Prostate gland (tissue), 2 donors: ENCODE measurements around the gene NLN. TPM values are rescaled to one million over a fixed set of nuclear protein-coding genes. Genes with fewer than 3 reads are reported as not detected.

ENCODE experiments used
- DNase-seq: peaks from one replicate; pipeline ENCODE4 v3.0.0-alpha.2; 2019; ENCODE audit warnings: low spot score
- H3K27ac ChIP-seq, 2 donors: fragments of 200-600 bp; sonication (generic); 2 replicates each; pipeline ENCODE4 v1.5.1; 2017 to 2019
- H3K27me3 ChIP-seq: fragments of 200-600 bp; sonication (generic); replicated peaks from 2 replicates; pipeline ENCODE4 v1.5.1; 2019; ENCODE audit not compliant: insufficient read depth
- H3K36me3 ChIP-seq, 2 donors: fragments of 200-600 bp; sonication (generic); 1 replicate in 1 of 2; 2 replicates in 1 of 2; pipeline versions ENCODE4 v1.5.1 to v1.8.1; 2017 to 2019
- H3K4me1 ChIP-seq: fragments of 200-600 bp; sonication (generic); replicated peaks from 2 replicates; pipeline ENCODE4 v1.5.1; 2019
- H3K4me3 ChIP-seq, 2 donors: fragments of 200-600 bp; sonication (generic); 2 replicates each; pipeline ENCODE4 v1.5.1; 2017 to 2019
- H3K9me3 ChIP-seq: fragments of 200-600 bp; sonication (generic); 2 replicates; pipeline ENCODE4 v1.5.1; 2017
- POLR2A ChIP-seq: fragments of 450-650 bp; IDR thresholded peaks from one replicate; pipeline ENCODE4 v1.6.1; 2016; ENCODE audit warnings: antibody characterized with exemption, mild to moderate bottlenecking
- POLR2AphosphoS5 ChIP-seq: sonication (generic); formaldehyde crosslinking; IDR thresholded peaks from one replicate; pipeline ENCODE4 v1.6.1; 2017; ENCODE audit warnings: antibody characterized with exemption
- WGBS: methylation state at CpG from one replicate; pipeline ENCODE4 v1.1.5; 2018; 5-methylcytosine and 5-hydroxymethylcytosine counted together
- intact Hi-C: fragments of 100-400 bp; cut with DNase I; formaldehyde crosslinking; loops from one replicate; pipeline ENCODE4 v1.14.2; 2022
- total RNA-seq, 2 donors: library from RNA; depleted of rRNA; stranded (reverse); fragments of >200 nt; gene quantifications; one replicate each; pipeline ENCODE4 v1.1.0, GENCODE V29; 2016
- TF ChIP-seq, protein P1 (sequence below), 4 experiments: fragments of 200-600 bp in 2 of 4; fragments of 450-650 bp in 2 of 4; sonication (generic) in 2 of 4; IDR thresholded peaks; 1 replicate in 3 of 4; 2 replicates in 1 of 4; pipeline ENCODE4 v1.5.1; 2016 to 2019; ENCODE audit warnings: antibody characterized with exemption in 4 of 4, mild to moderate bottlenecking in 2 of 4, moderate library complexity in 2 of 4

NLN gene
- total RNA-seq, 2 donors from 2014 or later: 10.0 to 10.8 TPM

DNA sequence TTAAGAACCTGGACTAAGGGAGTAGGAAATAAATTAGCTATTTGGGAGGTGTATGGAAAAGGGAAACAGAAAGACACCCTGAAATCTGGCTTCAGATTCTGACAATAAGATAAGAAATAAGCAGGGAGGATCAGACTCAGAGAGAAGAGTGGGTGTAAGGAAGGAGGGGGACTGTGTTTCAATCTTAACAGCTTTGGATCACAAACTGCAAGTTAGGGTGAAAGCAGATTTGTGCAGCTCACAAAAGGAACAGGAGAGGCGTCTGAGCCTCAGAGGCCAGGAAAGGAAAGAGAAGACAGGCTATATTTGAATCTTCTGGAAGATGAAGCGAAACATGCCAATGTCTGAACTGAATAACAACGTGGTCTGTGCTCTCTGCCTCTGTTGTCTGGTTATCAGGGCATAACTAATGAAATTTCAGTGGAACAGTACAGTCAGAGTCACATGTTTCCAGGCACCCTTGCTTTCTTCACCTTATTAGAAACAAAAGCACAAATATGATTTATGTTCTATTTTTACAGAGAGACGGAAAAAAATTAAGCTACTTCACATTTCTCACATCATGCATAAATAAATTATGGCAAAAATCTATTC is 26.7 kb upstream of the NLN start:
- no peaks in the 10 kb centered on the region for H3K4me1 ChIP-seq
- no peak overlapping the region for H3K4me3 ChIP-seq
- 76% methylated on average over 4 of the region's 4 CpGs for WGBS
- H3K27ac ChIP-seq: no peak overlapping the region
- H3K36me3 ChIP-seq: no peaks in the 10 kb centered on the region
- H3K9me3 ChIP-seq: no peaks in the 10 kb centered on the region
- intact Hi-C loops: no loop called here
- DNase-seq: no peak
- no peak for TF ChIP-seq POLR2A
- no peak for TF ChIP-seq POLR2AphosphoS5
- TF ChIP-seq, protein P1, sequence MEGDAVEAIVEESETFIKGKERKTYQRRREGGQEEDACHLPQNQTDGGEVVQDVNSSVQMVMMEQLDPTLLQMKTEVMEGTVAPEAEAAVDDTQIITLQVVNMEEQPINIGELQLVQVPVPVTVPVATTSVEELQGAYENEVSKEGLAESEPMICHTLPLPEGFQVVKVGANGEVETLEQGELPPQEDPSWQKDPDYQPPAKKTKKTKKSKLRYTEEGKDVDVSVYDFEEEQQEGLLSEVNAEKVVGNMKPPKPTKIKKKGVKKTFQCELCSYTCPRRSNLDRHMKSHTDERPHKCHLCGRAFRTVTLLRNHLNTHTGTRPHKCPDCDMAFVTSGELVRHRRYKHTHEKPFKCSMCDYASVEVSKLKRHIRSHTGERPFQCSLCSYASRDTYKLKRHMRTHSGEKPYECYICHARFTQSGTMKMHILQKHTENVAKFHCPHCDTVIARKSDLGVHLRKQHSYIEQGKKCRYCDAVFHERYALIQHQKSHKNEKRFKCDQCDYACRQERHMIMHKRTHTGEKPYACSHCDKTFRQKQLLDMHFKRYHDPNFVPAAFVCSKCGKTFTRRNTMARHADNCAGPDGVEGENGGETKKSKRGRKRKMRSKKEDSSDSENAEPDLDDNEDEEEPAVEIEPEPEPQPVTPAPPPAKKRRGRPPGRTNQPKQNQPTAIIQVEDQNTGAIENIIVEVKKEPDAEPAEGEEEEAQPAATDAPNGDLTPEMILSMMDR (IDR thresholded peaks at IDR 0.05): no peak
- no peaks in the 10 kb centered on the region for H3K27me3 ChIP-seq

DNA sequence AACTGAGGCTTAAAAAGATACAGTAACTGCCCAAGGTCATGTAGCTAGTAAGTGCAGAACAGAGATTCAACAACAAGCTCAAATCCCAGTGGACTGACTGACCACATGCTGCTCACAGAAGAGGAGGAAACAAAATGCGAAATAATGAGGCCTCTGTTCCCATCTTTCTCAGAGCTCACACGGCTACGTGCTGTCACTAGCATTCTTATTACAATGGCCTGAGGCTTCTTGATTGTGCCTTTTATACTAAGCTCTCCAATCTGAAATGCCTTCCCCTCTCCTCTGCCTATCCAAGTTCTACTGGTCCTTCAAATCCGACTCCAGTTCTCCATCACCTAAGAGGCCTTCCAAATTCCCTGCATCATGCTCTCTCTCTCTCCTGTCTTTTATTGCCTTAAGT is 26.1 kb upstream of the NLN start:
- WGBS: 87% methylated on average over 4 of the region's 4 CpGs
- Histone ChIP-seq H3K27me3 (no peaks in the 10 kb centered on the region), H3K27ac (no peak overlapping the region), H3K4me1 (no peaks in the 10 kb centered on the region), H3K36me3 (no peaks in the 10 kb centered on the region), H3K9me3 (no peaks in the 10 kb centered on the region), H3K4me3 (no peak overlapping the region)
- intact Hi-C loops: no loop called here
- DNase-seq: no peak
- TF ChIP-seq POLR2AphosphoS5 (no peak), POLR2A (no peak)
- TF ChIP-seq, protein P1 (IDR thresholded peaks at IDR 0.05): no peak

DNA sequence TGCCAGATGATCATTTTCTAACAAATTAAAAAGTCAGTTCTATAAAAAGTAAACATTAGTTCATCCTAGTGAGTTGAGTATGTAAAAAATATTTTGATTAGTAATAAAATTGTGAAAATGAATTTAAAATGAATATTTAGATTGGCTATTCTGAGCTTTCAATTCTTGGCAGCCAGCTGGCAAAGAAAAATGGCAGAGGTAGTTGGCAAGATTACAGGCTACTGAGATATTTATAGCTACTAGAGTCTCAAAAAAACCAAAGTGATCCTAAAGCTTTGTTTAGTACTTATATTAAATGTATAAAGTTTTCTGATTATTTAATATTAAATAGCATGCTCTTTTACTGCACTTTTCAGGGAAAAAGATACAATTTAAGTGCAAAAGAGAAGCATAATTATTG is 25.1 kb upstream of the NLN start:
- intact Hi-C loops: no loop called here
- no peak for TF ChIP-seq POLR2A
- TF ChIP-seq, protein P1 (IDR thresholded peaks at IDR 0.05): no peak
- TF ChIP-seq POLR2AphosphoS5: no peak
- Histone ChIP-seq H3K36me3 (no peaks in the 10 kb centered on the region), H3K9me3 (no peaks in the 10 kb centered on the region), H3K4me1 (no peaks in the 10 kb centered on the region), H3K4me3 (no peak overlapping the region), H3K27me3 (no peaks in the 10 kb centered on the region), H3K27ac (no peak overlapping the region)
- DNase-seq: no peak

DNA sequence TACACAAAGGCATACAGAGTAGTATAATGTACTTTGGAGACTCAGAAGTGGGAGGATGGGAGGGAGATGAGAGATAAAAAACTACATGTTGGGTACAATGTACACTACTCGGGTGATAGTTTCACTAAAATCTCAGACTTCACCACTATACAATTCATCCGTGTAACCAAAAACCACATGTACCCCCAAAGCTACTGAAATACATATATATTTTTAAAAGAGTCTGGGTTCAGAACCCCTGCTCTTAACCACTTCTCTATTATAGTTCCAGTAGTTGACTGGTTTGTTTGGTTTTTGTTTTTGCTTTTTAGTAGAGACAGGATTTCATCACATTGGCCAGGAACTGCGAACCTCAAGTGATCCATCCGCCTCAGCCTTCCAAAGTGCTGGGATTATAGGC is 22.7 kb upstream of the NLN start:
- Histone ChIP-seq H3K4me1 (no peaks in the 10 kb centered on the region), H3K9me3 (no peaks in the 10 kb centered on the region), H3K4me3 (no peak overlapping the region), H3K36me3 (no peaks in the 10 kb centered on the region), H3K27me3 (no peaks in the 10 kb centered on the region), H3K27ac (no peak overlapping the region)
- TF ChIP-seq POLR2A: no peak
- TF ChIP-seq, protein P1 (IDR thresholded peaks at IDR 0.05): no peak
- TF ChIP-seq POLR2AphosphoS5: no peak
- DNase-seq: no peak
- 92% methylated on average over 4 of the region's 4 CpGs for WGBS
- intact Hi-C loops: no loop called here

DNA sequence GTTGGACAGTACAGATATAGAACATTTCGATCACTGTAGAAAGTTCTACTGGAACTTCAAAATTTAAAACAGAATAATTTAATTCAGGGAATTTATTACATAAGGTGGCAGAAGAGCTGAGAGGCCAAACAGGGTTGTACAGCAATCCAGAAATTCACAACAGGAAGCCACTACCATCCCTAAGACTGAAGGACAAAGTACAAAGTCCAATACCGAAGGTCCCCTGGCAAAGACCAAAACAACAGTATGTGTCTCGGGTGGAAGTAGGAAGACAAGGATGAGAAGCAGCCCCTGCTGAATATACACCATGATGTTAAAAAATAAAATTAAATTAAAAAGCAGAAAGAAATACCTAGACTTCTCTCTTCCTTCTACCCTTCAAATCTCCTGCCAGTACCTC is 20.0 kb upstream of the NLN start:
- Histone ChIP-seq H3K9me3 (no peaks in the 10 kb centered on the region), H3K27ac (no peak overlapping the region), H3K27me3 (no peaks in the 10 kb centered on the region), H3K4me3 (no peak overlapping the region), H3K36me3 (no peaks in the 10 kb centered on the region), H3K4me1 (no peaks in the 10 kb centered on the region)
- intact Hi-C loops: no loop called here
- no peak for DNase-seq
- WGBS: 100% methylated on average over 3 of the region's 3 CpGs
- TF ChIP-seq, protein P1 (IDR thresholded peaks at IDR 0.05): no peak
- TF ChIP-seq POLR2A (no peak), POLR2AphosphoS5 (no peak)
